K562 (cell line): ENCODE measurements around the gene TRIM25. TPM values are rescaled to one million over a fixed set of nuclear protein-coding genes. Genes with fewer than 3 reads are reported as not detected.

Experiments
- CHD1 ChIP-seq: fragments of 200-600 bp; sonication (generic); IDR thresholded peaks from one replicate; pipeline ENCODE4 v1.6.1; 2012; ENCODE audit warnings: mild to moderate bottlenecking, moderate library complexity, low read length, inconsistent platforms
- CREBBP ChIP-seq: IDR thresholded peaks from one replicate; pipeline ENCODE4 v1.6.1; 2012; ENCODE audit warnings: low read depth, mild to moderate bottlenecking, control low read depth, inconsistent platforms, low read length
- ELF1 ChIP-seq: fragments of 200-800 bp; sonication (Bioruptor generic); IDR thresholded peaks from 2 replicates; pipeline ENCODE4 v1.6.1; 2016; ENCODE audit warnings: missing genetic modification characterization, missing compliant biosample characterization
- ESRRA ChIP-seq: fragments of 450-650 bp; IDR thresholded peaks from 2 replicates; pipeline ENCODE4 v1.6.1; 2014; ENCODE audit warnings: low read depth, mild to moderate bottlenecking, moderate library complexity, borderline replicate concordance
- ETV6 ChIP-seq, 3 experiments: fragments of 150-350 bp in 1 of 3; sonication (generic) in 1 of 3; formaldehyde crosslinking in 1 of 3; IDR thresholded peaks; 2 replicates each; pipeline versions ENCODE4 v1.6.1 to v1.8.0; 2014 to 2022; ENCODE audit warnings: borderline replicate concordance in 2 of 3, low read depth in 2 of 3, antibody characterized with exemption in 1 of 3, low read length in 1 of 3, mild to moderate bottlenecking in 1 of 3, missing genetic modification reagents in 1 of 3
- GATAD2A ChIP-seq: fragments of 450-650 bp; IDR thresholded peaks from 2 replicates; pipeline ENCODE4 v1.6.1; 2017
- MCM7 ChIP-seq, 2 experiments: fragments of 450-650 bp; IDR thresholded peaks; 2 replicates each; pipeline ENCODE4 v1.6.1; 2016 to 2018
- NKRF ChIP-seq: fragments of 450-650 bp; IDR thresholded peaks from 2 replicates; pipeline ENCODE4 v1.6.1; 2016; ENCODE audit warnings: borderline replicate concordance
- PRPF4 ChIP-seq: fragments of 200-400 bp; formaldehyde crosslinking; IDR thresholded peaks from one replicate; pipeline ENCODE4 v1.6.1; 2017; ENCODE audit warnings: low read length, low read depth, mild to moderate bottlenecking; ENCODE audit not compliant: insufficient read depth, poor library complexity, severe bottlenecking
- SMARCC2 ChIP-seq: fragments of 450-650 bp; IDR thresholded peaks from 2 replicates; pipeline ENCODE4 v1.6.1; 2017; ENCODE audit warnings: antibody characterized with exemption, moderate library complexity, mild to moderate bottlenecking, low read depth
- SPI1 ChIP-seq: IDR thresholded peaks from 2 replicates; pipeline ENCODE4 v1.6.1; 2011; ENCODE audit warnings: low read depth, low read length, control low read depth, borderline replicate concordance
- TBL1XR1 ChIP-seq, 2 experiments: IDR thresholded peaks; 2 replicates each; pipeline ENCODE4 v1.6.1; 2012; ENCODE audit warnings: improper control_type of control experiment in 2 of 2, low read length in 2 of 2, mild to moderate bottlenecking in 1 of 2
- THRA ChIP-seq: fragments of 450-650 bp; IDR thresholded peaks from 2 replicates; pipeline ENCODE4 v1.6.1; 2017; ENCODE audit warnings: mild to moderate bottlenecking, moderate library complexity
- ZBTB17 ChIP-seq: fragments of 450-650 bp; formaldehyde crosslinking; IDR thresholded peaks from 2 replicates; pipeline ENCODE4 v1.4.0; 2020; ENCODE audit warnings: mild to moderate bottlenecking
- ZNF134 ChIP-seq: fragments of 250-450 bp; sonication (Bioruptor Pico); conservative IDR thresholded peaks from 2 replicates; pipeline ENCODE4 v1.4.0; 2020
- ZNF239 ChIP-seq: fragments of 250-450 bp; sonication (Bioruptor Pico); IDR thresholded peaks from 2 replicates; pipeline ENCODE4 v1.4.0; 2020; ENCODE audit warnings: mild to moderate bottlenecking
- polyA plus RNA-seq, 8 experiments: library from polyadenylated mRNA; depleted of rRNA in 4 of 8; stranded (reverse) in 5 of 8; unstranded in 3 of 8; fragments of >200 nt; fragmentation: Nextera tagmentation in 2 of 8; fragmentation: Illumina TruSeq in 1 of 8; extraction: Ambion mirVana in 2 of 8; extraction: Trizol in 1 of 8; gene quantifications; 2 replicates each; pipeline versions ENCODE4 v1.2.1 to v1.2.3, GENCODE V29; 2011 to 2014; ENCODE audit warnings: inconsistent platforms in 1 of 8, missing spikeins in 1 of 8
- total RNA-seq, 7 experiments: library from RNA; depleted of rRNA in 6 of 7; stranded (reverse); fragments of >200 nt in 6 of 7; fragmentation: Illumina TruSeq in 2 of 7; extraction: Trizol in 2 of 7; gene quantifications; 2 replicates each; pipeline versions ENCODE4 v1.2.1 to v1.2.3, GENCODE V29; 2011 to 2021; ENCODE audit warnings: low replicate concordance in 1 of 7
- TF ChIP-seq, protein P1 (sequence below): fragments of 450-650 bp; IDR thresholded peaks from 2 replicates; pipeline ENCODE4 v1.6.1; 2016
- TF ChIP-seq, protein P2 (sequence below), 2 experiments: IDR thresholded peaks; 2 replicates each; pipeline ENCODE4 v1.6.1; 2012; ENCODE audit warnings: improper control_type of control experiment in 2 of 2, low read depth in 2 of 2, low read length in 2 of 2, borderline replicate concordance in 1 of 2
- TF ChIP-seq, protein P3 (sequence below): fragments of 250-450 bp; sonication (Bioruptor Pico); IDR thresholded peaks from 2 replicates; pipeline ENCODE4 v1.6.1; 2021; ENCODE audit warnings: mild to moderate bottlenecking

The TRIM25 gene
- total and polyA plus RNA-seq, 9 of the 15 experiments (the other 6 are each of a cell fraction or from before 2014, with no cell fraction given), result 5.9 to 49.5 (median 24.5) TPM

- TF ChIP-seq ZNF239 (CRISPR knock-in tag) (no peak; the same call in 1 of the 2 replicates), NKRF (peak; percentile 43; the same call in 1 of the 2 replicates), ZNF134 (CRISPR knock-in tag) (no peak), ELF1 (peak; percentile 71), CHD1 (peak; percentile 43), ETV6 (IDR thresholded peaks at IDR 0.05; ENCODE audit: borderline replicate concordance in 1 of 2, low read depth in 2 of 2, low read length in 1 of 2) (0 out of 4 replicates have a peak, but pooled peaks of 1 of the 2 experiments have one; percentile 23), ETV6 (CRISPR knock-in tag; IDR thresholded peaks at IDR 0.05; ENCODE audit: borderline replicate concordance) (no peak), TBL1XR1 (IDR thresholded peaks at IDR 0.05; ENCODE audit: low read length in 2 of 2) (peak; percentile 24 to 50; a peak in 1 of 4 replicates), SPI1 (no peak), ZBTB17 (CRISPR knock-in tag) (peak; percentile 52; the same call in 1 of the 2 replicates), MCM7 (IDR thresholded peaks at IDR 0.05) (no peak), SMARCC2 (no peak), THRA (no peak), CREBBP (no peak), GATAD2A (0 out of 2 replicates have a peak, but pooled peaks have one; percentile 24), ESRRA (peak; percentile 52; the same call in 1 of the 2 replicates), PRPF4 (peak; percentile 85)
- TF ChIP-seq, protein P1, sequence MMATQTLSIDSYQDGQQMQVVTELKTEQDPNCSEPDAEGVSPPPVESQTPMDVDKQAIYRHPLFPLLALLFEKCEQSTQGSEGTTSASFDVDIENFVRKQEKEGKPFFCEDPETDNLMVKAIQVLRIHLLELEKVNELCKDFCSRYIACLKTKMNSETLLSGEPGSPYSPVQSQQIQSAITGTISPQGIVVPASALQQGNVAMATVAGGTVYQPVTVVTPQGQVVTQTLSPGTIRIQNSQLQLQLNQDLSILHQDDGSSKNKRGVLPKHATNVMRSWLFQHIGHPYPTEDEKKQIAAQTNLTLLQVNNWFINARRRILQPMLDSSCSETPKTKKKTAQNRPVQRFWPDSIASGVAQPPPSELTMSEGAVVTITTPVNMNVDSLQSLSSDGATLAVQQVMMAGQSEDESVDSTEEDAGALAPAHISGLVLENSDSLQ, result no peak
- TF ChIP-seq, protein P2, sequence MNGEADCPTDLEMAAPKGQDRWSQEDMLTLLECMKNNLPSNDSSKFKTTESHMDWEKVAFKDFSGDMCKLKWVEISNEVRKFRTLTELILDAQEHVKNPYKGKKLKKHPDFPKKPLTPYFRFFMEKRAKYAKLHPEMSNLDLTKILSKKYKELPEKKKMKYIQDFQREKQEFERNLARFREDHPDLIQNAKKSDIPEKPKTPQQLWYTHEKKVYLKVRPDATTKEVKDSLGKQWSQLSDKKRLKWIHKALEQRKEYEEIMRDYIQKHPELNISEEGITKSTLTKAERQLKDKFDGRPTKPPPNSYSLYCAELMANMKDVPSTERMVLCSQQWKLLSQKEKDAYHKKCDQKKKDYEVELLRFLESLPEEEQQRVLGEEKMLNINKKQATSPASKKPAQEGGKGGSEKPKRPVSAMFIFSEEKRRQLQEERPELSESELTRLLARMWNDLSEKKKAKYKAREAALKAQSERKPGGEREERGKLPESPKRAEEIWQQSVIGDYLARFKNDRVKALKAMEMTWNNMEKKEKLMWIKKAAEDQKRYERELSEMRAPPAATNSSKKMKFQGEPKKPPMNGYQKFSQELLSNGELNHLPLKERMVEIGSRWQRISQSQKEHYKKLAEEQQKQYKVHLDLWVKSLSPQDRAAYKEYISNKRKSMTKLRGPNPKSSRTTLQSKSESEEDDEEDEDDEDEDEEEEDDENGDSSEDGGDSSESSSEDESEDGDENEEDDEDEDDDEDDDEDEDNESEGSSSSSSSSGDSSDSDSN (IDR thresholded peaks at IDR 0.05; ENCODE audit: borderline replicate concordance in 1 of 2, low read depth in 2 of 2, low read length in 2 of 2), result peak in 1 of 2 experiments; percentile 78; a peak in 1 of 4 replicates
- TF ChIP-seq, protein P3, sequence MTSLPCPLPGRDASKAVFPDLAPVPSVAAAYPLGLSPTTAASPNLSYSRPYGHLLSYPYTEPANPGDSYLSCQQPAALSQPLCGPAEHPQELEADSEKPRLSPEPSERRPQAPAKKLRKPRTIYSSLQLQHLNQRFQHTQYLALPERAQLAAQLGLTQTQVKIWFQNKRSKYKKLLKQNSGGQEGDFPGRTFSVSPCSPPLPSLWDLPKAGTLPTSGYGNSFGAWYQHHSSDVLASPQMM (CRISPR knock-in tag), result no peak
Observed at GRCh38 chr17:56913867-56914580, at the start of gene TRIM25 (continued).
